Panc1 (cell line): Measurements from ENCODE around the gene COMMD1. TPM values are rescaled to one million over a fixed set of nuclear protein-coding genes. Genes with fewer than 3 reads are reported as not detected.
"Not testable (repeated sequence)": the region's sequence is repeated elsewhere in the genome, so short reads cannot be mapped to it uniquely, and the experiment has no call there.

ENCODE experiments used
- ATAC-seq: fragments of 200-7000 bp; cut with Tn5 transposase; 2 replicates; pipeline ENCODE4 v1.9.1; 2020; ENCODE audit warnings: mild to moderate bottlenecking, moderate library complexity
- BruUV-seq: library from RNA; stranded (reverse); fragments of 400-500 nt; replicated peaks from 2 replicates; lab custom pipeline; 2021; lab: Mats Ljungman, UMichigan
- CTCF ChIA-PET: fragments of 300-600 bp; sonication (Branson Sonifier 250); formaldehyde crosslinking; loops from one replicate; lab custom pipeline; 2022; ENCODE audit warnings: antibody characterized with exemption; lab: Charles Lee
- POLR2A ChIA-PET: fragments of 300-600 bp; sonication (Branson Sonifier 250); formaldehyde crosslinking; loops from one replicate; lab custom pipeline; 2022; ENCODE audit warnings: antibody characterized with exemption; lab: Charles Lee
- DNase-seq: peaks from one replicate; pipeline ENCODE4 v3.0.0-alpha.2; 2010; ENCODE audit warnings: low read depth, low spot score
- H3K27ac ChIP-seq: 2 replicates; pipeline ENCODE4 v1.5.1; 2011; ENCODE audit warnings: mild to moderate bottlenecking, low read length, inconsistent platforms
- H3K27me3 ChIP-seq: fragments of 200-500 bp; sonication (Bioruptor generic); 2 replicates; pipeline ENCODE4 v1.6.0; 2014; ENCODE audit warnings: low read length, inconsistent platforms; ENCODE audit not compliant: control insufficient read depth, insufficient read depth
- H3K36me3 ChIP-seq: fragments of 200-500 bp; sonication (Bioruptor generic); 2 replicates; pipeline ENCODE4 v1.5.1; 2014; ENCODE audit warnings: inconsistent platforms, mild to moderate bottlenecking, low read length, moderate library complexity; ENCODE audit not compliant: control insufficient read depth, insufficient read depth
- H3K4me1 ChIP-seq: 2 replicates; pipeline ENCODE4 v1.5.1; 2011; ENCODE audit warnings: inconsistent platforms, mild to moderate bottlenecking, low read length, moderate library complexity; ENCODE audit not compliant: control insufficient read depth, insufficient read depth
- H3K4me3 ChIP-seq, 2 experiments: 2 replicates each; pipeline ENCODE4 v1.5.1; 2011 to 2012; ENCODE audit warnings: low read depth in 2 of 2, low read length in 2 of 2, mild to moderate bottlenecking in 2 of 2, inconsistent platforms in 1 of 2, moderate library complexity in 1 of 2
- H3K9me3 ChIP-seq: fragments of 200-500 bp; sonication (Bioruptor generic); 2 replicates; pipeline ENCODE4 v1.5.1; 2014; ENCODE audit warnings: low read depth, mild to moderate bottlenecking, inconsistent platforms, low read length, moderate library complexity; ENCODE audit not compliant: control insufficient read depth, insufficient read depth
- POLR2AphosphoS5 ChIP-seq: IDR thresholded peaks from 2 replicates; pipeline ENCODE4 v1.6.1; 2012; ENCODE audit warnings: mild to moderate bottlenecking, low read depth, low read length, moderate library complexity
- SIN3A ChIP-seq: IDR thresholded peaks from 2 replicates; pipeline ENCODE4 v1.6.1; 2012; ENCODE audit warnings: low read depth, mild to moderate bottlenecking, low read length, moderate library complexity, borderline replicate concordance; ENCODE audit not compliant: insufficient read depth
- TCF7L2 ChIP-seq: IDR thresholded peaks from 2 replicates; pipeline ENCODE4 v1.6.1; 2011; ENCODE audit warnings: mild to moderate bottlenecking, low read depth, low read length, inconsistent platforms
- in situ Hi-C: cut with HindIII; loops from 2 replicates; pipeline ENCODE4 v1.10.0; 2016; ENCODE audit warnings: low sequenced_read_pairs, low pct_unique_long_range_greater_than_20kb
- intact Hi-C: fragments of 100-400 bp; cut with micrococcal nuclease; formaldehyde crosslinking; loops from one replicate; pipeline ENCODE4 v1.10.0; 2022; ENCODE audit not compliant: unreplicated experiment
- total RNA-seq: library from RNA; stranded (reverse); gene quantifications from one replicate; pipeline ENCODE4 v1.2.1, GENCODE V29; 2021; ENCODE audit not compliant: unreplicated experiment
- TF ChIP-seq, protein P1 (sequence below), 2 experiments: IDR thresholded peaks; 2 replicates each; pipeline ENCODE4 v1.6.1; 2011 to 2012; ENCODE audit warnings: low read depth in 2 of 2, control low read depth in 1 of 2, low read length in 1 of 2, mild to moderate bottlenecking in 1 of 2, moderate library complexity in 1 of 2; ENCODE audit not compliant: insufficient read depth in 1 of 2
- TF ChIP-seq, protein P2 (sequence below): fragments of 450-650 bp; IDR thresholded peaks from 2 replicates; pipeline ENCODE4 v1.5.1; 2017; ENCODE audit warnings: mild to moderate bottlenecking

The COMMD1 gene
- total RNA-seq, 1 experiment from 2014 or later, result 40.3 TPM

DNA sequence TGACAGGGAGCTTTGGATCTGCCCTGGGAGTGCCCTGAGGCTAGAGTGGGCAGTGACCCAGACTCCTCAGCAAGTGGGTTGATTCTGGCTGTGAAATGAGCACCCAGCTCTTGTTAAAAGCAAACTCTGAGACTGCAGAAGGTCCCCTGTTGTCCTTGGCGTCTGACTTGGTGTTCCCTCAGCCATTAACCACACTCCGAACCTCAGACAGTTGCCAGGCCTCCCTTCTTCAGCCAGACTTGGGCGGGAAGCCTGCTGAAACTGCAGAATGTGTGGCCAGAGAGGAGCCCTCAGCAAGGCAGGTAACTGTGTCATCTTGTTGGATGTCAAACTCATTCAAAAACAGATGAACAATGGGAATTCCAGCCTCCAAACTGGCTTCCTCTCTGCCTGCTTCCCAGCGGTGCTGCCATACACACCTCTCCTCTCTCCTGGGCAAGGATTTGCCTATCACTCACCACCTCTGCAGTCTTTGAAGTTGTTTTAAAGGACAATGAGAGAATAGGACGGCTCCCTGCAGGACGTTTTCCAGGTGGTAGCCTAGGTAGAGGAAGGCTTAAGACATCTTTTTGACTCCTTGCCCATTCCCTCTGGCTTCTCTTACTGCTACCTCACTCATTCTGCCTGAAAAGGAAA, 251.5 kb downstream of the COMMD1 start:
- Histone ChIP-seq H3K4me1 (no peaks in the 10 kb centered on the region), H3K27ac (no peak overlapping the region), H3K27me3 (no peaks in the 10 kb centered on the region), H3K9me3 (no peaks in the 10 kb centered on the region), H3K36me3 (no peaks in the 10 kb centered on the region), H3K4me3 (no peak overlapping the region)
- no TSS peak for BruUV-seq
- ATAC-seq (no peak), DNase-seq (no peak)
- TF ChIP-seq SIN3A, result no peak
- TF ChIP-seq, protein P1, sequence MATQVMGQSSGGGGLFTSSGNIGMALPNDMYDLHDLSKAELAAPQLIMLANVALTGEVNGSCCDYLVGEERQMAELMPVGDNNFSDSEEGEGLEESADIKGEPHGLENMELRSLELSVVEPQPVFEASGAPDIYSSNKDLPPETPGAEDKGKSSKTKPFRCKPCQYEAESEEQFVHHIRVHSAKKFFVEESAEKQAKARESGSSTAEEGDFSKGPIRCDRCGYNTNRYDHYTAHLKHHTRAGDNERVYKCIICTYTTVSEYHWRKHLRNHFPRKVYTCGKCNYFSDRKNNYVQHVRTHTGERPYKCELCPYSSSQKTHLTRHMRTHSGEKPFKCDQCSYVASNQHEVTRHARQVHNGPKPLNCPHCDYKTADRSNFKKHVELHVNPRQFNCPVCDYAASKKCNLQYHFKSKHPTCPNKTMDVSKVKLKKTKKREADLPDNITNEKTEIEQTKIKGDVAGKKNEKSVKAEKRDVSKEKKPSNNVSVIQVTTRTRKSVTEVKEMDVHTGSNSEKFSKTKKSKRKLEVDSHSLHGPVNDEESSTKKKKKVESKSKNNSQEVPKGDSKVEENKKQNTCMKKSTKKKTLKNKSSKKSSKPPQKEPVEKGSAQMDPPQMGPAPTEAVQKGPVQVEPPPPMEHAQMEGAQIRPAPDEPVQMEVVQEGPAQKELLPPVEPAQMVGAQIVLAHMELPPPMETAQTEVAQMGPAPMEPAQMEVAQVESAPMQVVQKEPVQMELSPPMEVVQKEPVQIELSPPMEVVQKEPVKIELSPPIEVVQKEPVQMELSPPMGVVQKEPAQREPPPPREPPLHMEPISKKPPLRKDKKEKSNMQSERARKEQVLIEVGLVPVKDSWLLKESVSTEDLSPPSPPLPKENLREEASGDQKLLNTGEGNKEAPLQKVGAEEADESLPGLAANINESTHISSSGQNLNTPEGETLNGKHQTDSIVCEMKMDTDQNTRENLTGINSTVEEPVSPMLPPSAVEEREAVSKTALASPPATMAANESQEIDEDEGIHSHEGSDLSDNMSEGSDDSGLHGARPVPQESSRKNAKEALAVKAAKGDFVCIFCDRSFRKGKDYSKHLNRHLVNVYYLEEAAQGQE (IDR thresholded peaks at IDR 0.05; ENCODE audit: insufficient read depth in 1 of 2, low read depth in 2 of 2, low read length in 1 of 2), result no peak
- TF ChIP-seq TCF7L2, result no peak
- no peak for TF ChIP-seq POLR2AphosphoS5
- TF ChIP-seq, protein P2, sequence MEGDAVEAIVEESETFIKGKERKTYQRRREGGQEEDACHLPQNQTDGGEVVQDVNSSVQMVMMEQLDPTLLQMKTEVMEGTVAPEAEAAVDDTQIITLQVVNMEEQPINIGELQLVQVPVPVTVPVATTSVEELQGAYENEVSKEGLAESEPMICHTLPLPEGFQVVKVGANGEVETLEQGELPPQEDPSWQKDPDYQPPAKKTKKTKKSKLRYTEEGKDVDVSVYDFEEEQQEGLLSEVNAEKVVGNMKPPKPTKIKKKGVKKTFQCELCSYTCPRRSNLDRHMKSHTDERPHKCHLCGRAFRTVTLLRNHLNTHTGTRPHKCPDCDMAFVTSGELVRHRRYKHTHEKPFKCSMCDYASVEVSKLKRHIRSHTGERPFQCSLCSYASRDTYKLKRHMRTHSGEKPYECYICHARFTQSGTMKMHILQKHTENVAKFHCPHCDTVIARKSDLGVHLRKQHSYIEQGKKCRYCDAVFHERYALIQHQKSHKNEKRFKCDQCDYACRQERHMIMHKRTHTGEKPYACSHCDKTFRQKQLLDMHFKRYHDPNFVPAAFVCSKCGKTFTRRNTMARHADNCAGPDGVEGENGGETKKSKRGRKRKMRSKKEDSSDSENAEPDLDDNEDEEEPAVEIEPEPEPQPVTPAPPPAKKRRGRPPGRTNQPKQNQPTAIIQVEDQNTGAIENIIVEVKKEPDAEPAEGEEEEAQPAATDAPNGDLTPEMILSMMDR, result no peak
- intact Hi-C loops (no loop called here), in situ Hi-C loops (no loop called here)
- CTCF ChIA-PET, result interaction anchor here (0.6 kb wide), 1 partner anchor 81 kb away, joined by 5 read pairs; no protein-coding TSS in a partner anchor
- POLR2A ChIA-PET, result no interaction called here

DNA sequence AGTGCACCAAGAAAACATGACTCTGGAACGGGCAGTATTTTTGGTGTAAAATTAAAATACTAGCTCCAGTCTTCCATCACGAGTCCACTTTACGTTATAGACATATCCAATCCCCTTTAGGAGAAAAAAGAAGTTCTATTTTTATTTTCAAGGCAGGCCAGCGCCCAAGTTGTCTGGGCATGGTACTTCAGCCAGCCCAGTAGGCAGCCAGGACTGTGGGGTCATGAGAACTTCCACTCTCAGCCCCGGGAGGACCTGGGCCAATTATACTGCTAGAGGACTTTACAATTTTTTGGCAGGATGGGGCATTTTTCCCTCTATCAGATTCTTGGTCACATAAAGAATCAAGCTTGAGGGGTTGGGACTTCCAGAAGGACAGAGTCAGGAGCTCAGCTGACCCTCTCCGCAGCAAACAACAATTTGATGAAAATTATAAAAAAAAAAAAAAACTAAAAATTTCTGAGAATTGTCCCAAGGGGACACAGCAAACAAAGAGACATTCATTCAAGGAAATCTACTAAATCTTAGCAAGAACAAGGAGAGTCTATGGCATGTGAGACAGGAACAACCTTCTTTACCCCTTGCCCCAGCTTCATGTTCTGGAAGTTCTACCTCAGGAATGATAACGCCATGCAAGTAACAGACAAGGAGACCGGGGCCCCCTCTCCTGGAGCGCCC, 253.1 kb downstream of the COMMD1 start:
- H3K4me3 ChIP-seq, result no peak overlapping the region
- intact Hi-C loops (no loop called here), in situ Hi-C loops (no loop called here)
- TF ChIP-seq, protein P1 (IDR thresholded peaks at IDR 0.05; ENCODE audit: insufficient read depth in 1 of 2, low read depth in 2 of 2, low read length in 1 of 2), result no peak
- no peak for TF ChIP-seq TCF7L2
- TF ChIP-seq SIN3A, result no peak
- TF ChIP-seq, protein P2, result no peak
- no peak for TF ChIP-seq POLR2AphosphoS5
- H3K36me3 ChIP-seq, result no peaks in the 10 kb centered on the region
- CTCF ChIA-PET, result no interaction called here
- H3K27me3 ChIP-seq, result no peaks in the 10 kb centered on the region
- no peaks in the 10 kb centered on the region for H3K9me3 ChIP-seq
- ATAC-seq, result no peak
- POLR2A ChIA-PET, result no interaction called here
- H3K4me1 ChIP-seq, result no peaks in the 10 kb centered on the region
- H3K27ac ChIP-seq, result no peak overlapping the region
- no TSS peak for BruUV-seq
- DNase-seq, result no peak

DNA sequence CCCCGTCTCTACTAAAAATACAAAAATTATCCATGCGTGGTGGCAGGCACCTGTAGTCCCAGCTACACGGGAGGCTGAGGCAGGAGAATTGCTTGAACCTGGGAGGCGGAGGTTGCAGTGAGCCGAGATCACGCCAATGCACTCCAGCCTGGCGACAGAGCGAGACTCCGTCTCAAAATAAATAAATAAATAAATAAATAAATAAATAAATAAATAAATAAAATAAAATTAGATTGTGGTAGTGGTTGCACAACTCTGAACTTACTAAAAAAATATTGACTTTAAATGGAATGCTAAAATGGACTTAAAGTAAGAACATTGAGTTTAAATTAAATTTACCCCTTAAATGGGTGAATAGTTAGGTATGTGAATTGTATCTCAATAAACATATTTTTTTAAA, 255.2 kb downstream of the COMMD1 start:
- H3K36me3 ChIP-seq, BruUV-seq, H3K9me3 ChIP-seq, H3K4me1 ChIP-seq, in situ Hi-C loops, H3K27me3 ChIP-seq, intact Hi-C loops, DNase-seq, H3K27ac ChIP-seq, ATAC-seq, H3K4me3 ChIP-seq, POLR2A ChIA-PET: not testable (repeated sequence)
- CTCF ChIA-PET, result interaction anchor here (0.6 kb wide), 1 partner anchor 881 kb away, joined by 3 read pairs; no protein-coding TSS in a partner anchor
